WERI-Rb-1 (cell line): ENCODE results near the gene ROBO1.
"Not testable (repeated sequence)": the region's sequence is repeated elsewhere in the genome, so short reads cannot be mapped to it uniquely, and the experiment has no call there.

Experiments used
- DNase-seq: peaks from one replicate; pipeline ENCODE4 v3.0.0-alpha.2; 2020
- H3K27ac ChIP-seq: fragments of 250-450 bp; sonication (Bioruptor Pico); 2 replicates; pipeline ENCODE4 v1.5.1; 2020; ENCODE audit warnings: mild to moderate bottlenecking, moderate library complexity
- H3K27me3 ChIP-seq: fragments of 250-450 bp; sonication (Bioruptor Pico); 2 replicates; pipeline ENCODE4 v1.5.1; 2021; ENCODE audit warnings: mild to moderate bottlenecking, low read depth, moderate library complexity; ENCODE audit not compliant: insufficient read depth, severe bottlenecking
- H3K36me3 ChIP-seq: fragments of 250-450 bp; sonication (Bioruptor Pico); 2 replicates; pipeline ENCODE4 v1.5.1; 2020; ENCODE audit warnings: mild to moderate bottlenecking, moderate library complexity
- H3K4me3 ChIP-seq: 2 replicates; pipeline ENCODE4 v1.5.1; 2011; ENCODE audit warnings: low read depth, mild to moderate bottlenecking, control low read depth, low read length
- H3K9me3 ChIP-seq: fragments of 250-450 bp; sonication (Bioruptor Pico); 2 replicates; pipeline ENCODE4 v1.5.1; 2021; ENCODE audit warnings: mild to moderate bottlenecking, moderate library complexity; ENCODE audit not compliant: severe bottlenecking
- CTCF ChIP-seq: IDR thresholded peaks from 2 replicates; pipeline ENCODE4 v1.5.1; 2011; ENCODE audit warnings: low read depth, mild to moderate bottlenecking, control low read depth, inconsistent platforms, low read length

Gene ROBO1

GRCh38 chr3:79808515-79808914 is 40.7 kb upstream of the ROBO1 start:
- Histone ChIP-seq H3K27me3 (no peaks in the 10 kb centered on the region), H3K4me3 (no peak overlapping the region), H3K27ac (no peak overlapping the region), H3K36me3 (no peaks in the 10 kb centered on the region), H3K9me3 (no peaks in the 10 kb centered on the region)
- no peak for DNase-seq
- TF ChIP-seq CTCF, result no peak

GRCh38 chr3:79790177-79790576 is 22.4 kb upstream of the ROBO1 start:
- not testable (repeated sequence) for H3K27ac ChIP-seq, H3K27me3 ChIP-seq, H3K36me3 ChIP-seq, DNase-seq, H3K9me3 ChIP-seq, H3K4me3 ChIP-seq
- peak; percentile 25; the same call in 1 of the 2 replicates for TF ChIP-seq CTCF

- DNase-seq, result no peak
Measured at GRCh38 chr3:79773291-79773690, 5.5 kb upstream of the ROBO1 start.

GRCh38 chr3:79769229-79769628 is 1.4 kb upstream of the ROBO1 start:
- H3K27ac ChIP-seq, result no peak overlapping the region
- no peak overlapping the region for H3K4me3 ChIP-seq
- H3K9me3 ChIP-seq, result peaks cover 6% of the 10 kb centered on the region
- no peaks in the 10 kb centered on the region for H3K36me3 ChIP-seq
- DNase-seq, result no peak
- no peak for TF ChIP-seq CTCF
- no peaks in the 10 kb centered on the region for H3K27me3 ChIP-seq

More at GRCh38 chr3:79773291-79773690, 5.5 kb upstream of the ROBO1 start:
- H3K9me3 ChIP-seq, result peaks cover 8% of the 10 kb centered on the region
- H3K27ac ChIP-seq, result no peak overlapping the region
- no peak overlapping the region for H3K4me3 ChIP-seq
- TF ChIP-seq CTCF, result no peak
- no peaks in the 10 kb centered on the region for H3K36me3 ChIP-seq
- no peaks in the 10 kb centered on the region for H3K27me3 ChIP-seq

- H3K27me3 ChIP-seq, result no peaks in the 10 kb centered on the region
- no peak overlapping the region for H3K4me3 ChIP-seq
- DNase-seq, result no peak
Measured at GRCh38 chr3:79767194-79767904, 449 bp downstream of the ROBO1 start.

More at GRCh38 chr3:79767194-79767904, 449 bp downstream of the ROBO1 start:
- Histone ChIP-seq H3K27ac (no peak overlapping the region), H3K9me3 (no peaks in the 10 kb centered on the region), H3K36me3 (no peaks in the 10 kb centered on the region)
- no peak for TF ChIP-seq CTCF
